H1 (cell line): ENCODE data around the gene SENP2. TPM values are rescaled to one million over a fixed set of nuclear protein-coding genes. Genes with fewer than 3 reads are reported as not detected.

Experiments
- CREB1 ChIP-seq: IDR thresholded peaks from 2 replicates; pipeline ENCODE4 v1.6.1; 2012; ENCODE audit warnings: inconsistent platforms
- RXRA ChIP-seq: IDR thresholded peaks from 2 replicates; pipeline ENCODE4 v1.6.1; 2011; ENCODE audit warnings: low read depth, mild to moderate bottlenecking, low read length, moderate library complexity; ENCODE audit not compliant: insufficient read depth
- polyA plus RNA-seq, 7 experiments: library from polyadenylated mRNA; depleted of rRNA in 3 of 7; stranded (reverse) in 5 of 7; unstranded in 2 of 7; fragments of >200 nt in 5 of 7; fragments of 200-250 nt in 2 of 7; gene quantifications; 1 replicate in 5 of 7; 2 replicates in 1 of 7; 4 replicates in 1 of 7; pipeline versions ENCODE4 v1.2.1 to v1.2.3, GENCODE V29; 2011 to 2013; ENCODE audit warnings: missing spikeins in 2 of 7, mixed read lengths in 2 of 7
- total RNA-seq: library from RNA; stranded (reverse); fragmentation: NEBNext Ultra II Directional; extraction: Animal tissue kit (Norgen Biotek cat#: 25700); gene quantifications from 2 replicates; pipeline ENCODE4 v1.2.1, GENCODE V29; 2021

Gene SENP2
- total and polyA plus RNA-seq, 2 of the 8 experiments (the other 6 are each of a cell fraction or from before 2014, with no cell fraction given) = 25.2 to 69.3 TPM

GRCh38 chr3:185560676-185561075, 25.4 kb upstream of the SENP2 start (continued):
- TF ChIP-seq RXRA (no peak), CREB1 (no peak)
